Mesenchymal stem cell (in vitro differentiated cells and primary cell): ENCODE results near the gene FBXL19.

Source experiments
- DNase-seq: peaks from one replicate; pipeline ENCODE4 v3.0.0-alpha.2; 2013
- H2AFZ ChIP-seq: one replicate; pipeline ENCODE4 v1.6.1; 2013; ENCODE audit warnings: low read depth, mild to moderate bottlenecking, control low read depth, inconsistent platforms, low read length, moderate library complexity
- H2AK5ac ChIP-seq: 2 replicates; pipeline ENCODE4 v1.6.1; 2013; ENCODE audit warnings: low read length, moderate library complexity, mild to moderate bottlenecking, inconsistent platforms; ENCODE audit not compliant: severe bottlenecking
- H2BK120ac ChIP-seq: one replicate; pipeline ENCODE4 v1.6.1; 2013; ENCODE audit warnings: low read depth, mild to moderate bottlenecking, inconsistent platforms, low read length, moderate library complexity
- H2BK12ac ChIP-seq, 2 experiments: one replicate each; pipeline ENCODE4 v1.6.1; 2013; ENCODE audit warnings: inconsistent platforms in 2 of 2, low read length in 2 of 2, mild to moderate bottlenecking in 2 of 2, moderate library complexity in 2 of 2, control low read depth in 1 of 2
- H2BK15ac ChIP-seq: one replicate; pipeline ENCODE4 v1.6.1; 2013; ENCODE audit warnings: mild to moderate bottlenecking, low read depth, inconsistent platforms; ENCODE audit not compliant: poor library complexity, severe bottlenecking
- H2BK5ac ChIP-seq: 2 replicates; pipeline ENCODE4 v1.6.1; 2013; ENCODE audit warnings: low read depth, mild to moderate bottlenecking, low read length, control low read depth, inconsistent platforms; ENCODE audit not compliant: poor library complexity, severe bottlenecking
- H3K14ac ChIP-seq, 2 experiments: one replicate each; pipeline ENCODE4 v1.6.1; 2013; ENCODE audit warnings: inconsistent platforms in 2 of 2, low read length in 2 of 2, control low read depth in 1 of 2, mild to moderate bottlenecking in 1 of 2, moderate library complexity in 1 of 2
- H3K18ac ChIP-seq, 2 experiments: one replicate each; pipeline ENCODE4 v1.6.1; 2013; ENCODE audit warnings: inconsistent platforms in 2 of 2, low read length in 2 of 2, control low read depth in 1 of 2, low read depth in 1 of 2, mild to moderate bottlenecking in 1 of 2
- H3K23ac ChIP-seq, 2 experiments: one replicate each; pipeline ENCODE4 v1.6.1; 2013; ENCODE audit warnings: inconsistent platforms in 2 of 2, low read length in 2 of 2, mild to moderate bottlenecking in 2 of 2, moderate library complexity in 2 of 2, control low read depth in 1 of 2
- H3K27ac ChIP-seq: 2 replicates; pipeline ENCODE4 v1.5.1; 2013; ENCODE audit warnings: mild to moderate bottlenecking, moderate library complexity, low read length, control low read depth, inconsistent platforms; ENCODE audit not compliant: poor library complexity, severe bottlenecking
- H3K27me3 ChIP-seq, 2 experiments: 2 replicates each; pipeline versions ENCODE4 v1.6.1 to v1.7.0; 2013; ENCODE audit warnings: low read length in 2 of 2, mild to moderate bottlenecking in 2 of 2, moderate library complexity in 2 of 2, control low read depth in 1 of 2, inconsistent platforms in 1 of 2; ENCODE audit not compliant: control insufficient read depth in 1 of 2, insufficient read depth in 1 of 2
- H3K36me3 ChIP-seq, 2 experiments: 2 replicates each; pipeline versions ENCODE4 v1.6.1 to v1.7.0; 2013; ENCODE audit warnings: low read length in 2 of 2, control low read depth in 1 of 2, inconsistent platforms in 1 of 2, low read depth in 1 of 2, mild to moderate bottlenecking in 1 of 2; ENCODE audit not compliant: insufficient read depth in 2 of 2, control insufficient read depth in 1 of 2
- H3K4ac ChIP-seq, 2 experiments: one replicate each; pipeline ENCODE4 v1.6.1; 2013; ENCODE audit warnings: inconsistent platforms in 2 of 2, low read length in 2 of 2, mild to moderate bottlenecking in 2 of 2, moderate library complexity in 2 of 2, control low read depth in 1 of 2, low read depth in 1 of 2
- H3K4me1 ChIP-seq: 2 replicates; pipeline ENCODE4 v1.6.1; 2013; ENCODE audit warnings: low read depth, low read length, control low read depth; ENCODE audit not compliant: control insufficient read depth, insufficient read depth
- H3K4me2 ChIP-seq: 2 replicates; pipeline ENCODE4 v1.6.1; 2013; ENCODE audit warnings: low read length, mild to moderate bottlenecking, inconsistent platforms; ENCODE audit not compliant: poor library complexity, severe bottlenecking
- H3K4me3 ChIP-seq, 2 experiments: 2 replicates each; pipeline versions ENCODE4 v1.5.1 to v1.7.0; 2013; ENCODE audit warnings: low read length in 2 of 2, mild to moderate bottlenecking in 2 of 2, control low read depth in 1 of 2, low read depth in 1 of 2; ENCODE audit not compliant: insufficient read depth in 1 of 2
- H3K79me1 ChIP-seq: replicated peaks from 2 replicates; pipeline ENCODE4 v1.6.1; 2013; ENCODE audit warnings: mild to moderate bottlenecking, control low read depth, low read length, inconsistent platforms; ENCODE audit not compliant: poor library complexity, severe bottlenecking
- H3K9ac ChIP-seq: 2 replicates; pipeline ENCODE4 v1.7.0; 2013; ENCODE audit warnings: mild to moderate bottlenecking, low read length, moderate library complexity
- H3K9me3 ChIP-seq: 2 replicates; pipeline ENCODE4 v1.7.0; 2013; ENCODE audit warnings: mild to moderate bottlenecking, low read length; ENCODE audit not compliant: control insufficient read depth
- H4K8ac ChIP-seq: one replicate; pipeline ENCODE4 v1.6.1; 2013; ENCODE audit warnings: inconsistent platforms, mild to moderate bottlenecking, low read length, moderate library complexity
- H4K91ac ChIP-seq: one replicate; pipeline ENCODE4 v1.6.1; 2013; ENCODE audit warnings: mild to moderate bottlenecking, low read length, inconsistent platforms
- WGBS: methylation state at CpG from one replicate; pipeline ENCODE4 v1.1.7; 2013; ENCODE audit warnings: mixed read lengths; 5-methylcytosine and 5-hydroxymethylcytosine counted together

Gene FBXL19

GRCh38 chr16:30920891-30921290 is 2.5 kb upstream of the FBXL19 start:
- H2BK5ac ChIP-seq = no peak overlapping the region
- no peak overlapping the region for H3K4me3 ChIP-seq
- no peak overlapping the region for H4K91ac ChIP-seq
- no peak overlapping the region for H3K27ac ChIP-seq
- no peaks in the 10 kb centered on the region for H3K9me3 ChIP-seq
- peaks cover under 1 to 9% of the 10 kb centered on the region in 2 experiments for H3K36me3 ChIP-seq
- peaks cover 15% of the 10 kb centered on the region for H3K4me1 ChIP-seq
- no peak for DNase-seq
- H2BK12ac ChIP-seq = no peak overlapping the region
- no peak overlapping the region for H2BK15ac ChIP-seq
- peak overlapping the region; percentile 31 for H2AK5ac ChIP-seq
- peak overlapping the region; percentile 45 for H4K8ac ChIP-seq
- peak overlapping the region; percentile 95 for H3K9ac ChIP-seq
- H3K79me1 ChIP-seq = peaks cover 12% of the 10 kb centered on the region
- H3K18ac ChIP-seq = no peak overlapping the region
- H3K27me3 ChIP-seq = no peaks in the 10 kb centered on the region
- H2AFZ ChIP-seq = no peak overlapping the region
- H3K14ac ChIP-seq = no peak overlapping the region
- H2BK120ac ChIP-seq = no peak overlapping the region
- 100% methylated on average over 1 of the region's 2 CpGs for whole genome bisulfite sequencing
- no peak overlapping the region for H3K23ac ChIP-seq
- no peak overlapping the region for H3K4ac ChIP-seq
- H3K4me2 ChIP-seq = no peak overlapping the region

- Histone ChIP-seq H2BK15ac (no peak overlapping the region), H3K23ac (no peak overlapping the region), H3K4me2 (peak overlapping the region; percentile 86), H2BK5ac (no peak overlapping the region), H2BK12ac (no peak overlapping the region), H3K18ac (no peak overlapping the region), H2AFZ (no peak overlapping the region), H3K4ac (no peak overlapping the region), H4K8ac (peak overlapping the region; percentile 31), H3K27me3 (no peaks in the 10 kb centered on the region), H3K27ac (no peak overlapping the region), H3K9me3 (no peaks in the 10 kb centered on the region), H3K9ac (peak overlapping the region; percentile 95), H3K4me3 (peak overlapping the region in 1 of 2 experiments; percentile 99), H3K4me1 (peaks cover 16% of the 10 kb centered on the region), H4K91ac (no peak overlapping the region), H2BK120ac (no peak overlapping the region), H2AK5ac (no peak overlapping the region), H3K79me1 (peaks cover 13% of the 10 kb centered on the region), H3K14ac (no peak overlapping the region), H3K36me3 (peaks cover 6 to 14% of the 10 kb centered on the region in 2 experiments)
- 4% methylated on average over 4 of the region's 6 CpGs for WGBS
- no peak for DNase-seq
Measured at GRCh38 chr16:30921459-30921747, 2.0 kb upstream of the FBXL19 start.

DNA sequence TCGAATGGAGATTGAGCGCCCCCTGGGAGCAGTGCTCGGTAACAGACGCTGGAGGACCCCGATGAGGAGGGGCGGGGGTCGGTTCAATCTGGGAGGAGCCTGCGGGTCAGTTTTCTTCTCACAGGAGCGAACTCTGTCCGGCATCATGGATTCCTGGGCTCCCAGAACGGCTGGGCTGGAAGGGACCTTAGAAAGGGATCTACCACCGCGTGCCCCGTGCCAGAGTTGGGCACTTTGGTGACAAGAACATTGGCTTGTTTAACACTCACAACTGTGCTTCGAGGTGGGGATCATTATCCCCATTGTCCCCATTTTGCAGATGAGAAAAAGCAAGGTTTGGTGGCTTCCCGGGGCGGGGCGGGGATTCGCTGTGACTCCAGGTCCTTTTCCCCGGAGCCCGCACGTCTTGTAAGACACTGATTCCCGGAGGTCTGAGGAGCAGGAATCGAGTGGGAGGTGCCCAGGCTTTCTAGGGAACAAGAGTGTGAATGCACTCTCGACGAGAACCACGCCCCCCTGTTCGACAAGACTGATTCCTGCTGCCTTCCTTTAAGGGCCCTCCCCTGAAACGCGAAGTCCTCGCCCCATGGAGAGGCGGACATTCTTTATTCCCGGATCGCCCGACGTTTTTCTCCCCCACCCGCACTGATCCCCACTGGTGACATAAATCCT is 1.5 kb upstream of the FBXL19 start:
- under 1% methylated on average over 37 of the region's 37 CpGs for WGBS
- peaks cover 17% of the 10 kb centered on the region for H3K4me1 ChIP-seq
- H3K27ac ChIP-seq = peak overlapping the region; percentile 87

DNA sequence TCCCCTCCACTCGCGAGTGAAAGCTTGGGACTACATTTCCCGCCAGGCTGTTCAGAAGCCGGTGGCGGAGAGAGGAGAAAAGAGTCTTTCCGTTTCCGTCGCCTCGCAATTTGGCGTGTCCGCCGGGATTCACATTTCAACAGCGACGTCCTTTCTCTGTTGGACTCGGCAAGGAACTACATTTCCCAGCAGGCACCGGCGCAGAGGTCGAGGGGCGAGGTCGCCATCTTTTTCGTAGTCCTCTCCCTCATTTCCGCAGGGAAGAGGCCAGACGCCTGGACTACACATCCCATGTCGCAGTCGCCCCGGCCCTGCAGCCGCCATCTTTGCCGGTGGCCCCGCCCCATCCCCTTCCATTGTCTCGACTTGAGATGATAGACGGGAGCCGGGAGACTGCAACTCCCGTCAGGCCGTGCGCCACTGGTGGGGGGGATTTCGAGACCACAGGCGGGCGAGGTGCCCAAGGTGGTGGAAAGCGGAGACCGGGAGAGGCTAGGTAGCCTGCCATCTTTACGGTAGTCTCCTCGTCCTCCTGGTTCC is 882 bp upstream of the FBXL19 start:
- no peak overlapping the region for H2BK15ac ChIP-seq
- DNase-seq = peak; percentile 100
- H2AFZ ChIP-seq = peak overlapping the region; percentile 55
- peak overlapping the region; percentile 88 for H3K27ac ChIP-seq
- no peaks in the 10 kb centered on the region for H3K27me3 ChIP-seq
- H2BK5ac ChIP-seq = peak overlapping the region; percentile 2
- H3K9ac ChIP-seq = peak overlapping the region; percentile 95
- peaks cover 22% of the 10 kb centered on the region for H3K4me1 ChIP-seq
- peaks cover 17 to 25% of the 10 kb centered on the region in 2 experiments for H3K36me3 ChIP-seq
- no peak overlapping the region for H3K14ac ChIP-seq
- H4K8ac ChIP-seq = peak overlapping the region; percentile 66
- 0% methylated on average over 40 of the region's 42 CpGs for WGBS
- H2BK12ac ChIP-seq = peak overlapping the region in 1 of 2 experiments; percentile 7
- peak overlapping the region; percentile 86 for H3K4me2 ChIP-seq
- peak overlapping the region; percentile 78 to 96 for H3K18ac ChIP-seq
- H3K79me1 ChIP-seq = peaks cover 24% of the 10 kb centered on the region
- no peaks in the 10 kb centered on the region for H3K9me3 ChIP-seq
- no peak overlapping the region for H2BK120ac ChIP-seq
- peak overlapping the region; percentile 35 to 92 for H3K4ac ChIP-seq
- H3K4me3 ChIP-seq = peak overlapping the region; percentile 79 to 99
- peak overlapping the region; percentile 88 for H4K91ac ChIP-seq
- no peak overlapping the region for H3K23ac ChIP-seq
- H2AK5ac ChIP-seq = no peak overlapping the region

More for the DNA sequence above, 1.5 kb upstream of the FBXL19 start:
- Histone ChIP-seq H3K23ac (no peak overlapping the region), H3K18ac (peak overlapping the region; percentile 40 to 94), H3K14ac (peak overlapping the region in 1 of 2 experiments; percentile 28), H2AFZ (no peak overlapping the region), H2BK5ac (peak overlapping the region; percentile 48), H3K4me2 (peak overlapping the region; percentile 86), H3K9me3 (no peaks in the 10 kb centered on the region), H4K8ac (peak overlapping the region; percentile 24), H2AK5ac (no peak overlapping the region), H3K4ac (peak overlapping the region; percentile 49 to 69), H3K4me3 (peak overlapping the region; percentile 57 to 99), H2BK120ac (no peak overlapping the region), H3K79me1 (peaks cover 18% of the 10 kb centered on the region), H2BK12ac (peak overlapping the region in 1 of 2 experiments; percentile 33), H3K27me3 (no peaks in the 10 kb centered on the region), H2BK15ac (no peak overlapping the region), H4K91ac (peak overlapping the region; percentile 40), H3K36me3 (peaks cover 11 to 19% of the 10 kb centered on the region in 2 experiments), H3K9ac (peak overlapping the region; percentile 95)
- peak; percentile 97 for DNase-seq
